HCT116 (cell line): ENCODE measurements around the gene HIVEP3. TPM values are rescaled to one million over a fixed set of nuclear protein-coding genes. Genes with fewer than 3 reads are reported as not detected.

Experiments used
- ATAC-seq: fragments of 200-7000 bp; cut with Tn5 transposase; 2 replicates; pipeline ENCODE4 v1.9.1; 2020; ENCODE audit warnings: mild to moderate bottlenecking, moderate library complexity
- BruUV-seq: library from RNA; stranded (reverse); fragments of 400-500 nt; replicated peaks from 2 replicates; lab custom pipeline; 2021; lab: Mats Ljungman, UMichigan
- CTCF ChIA-PET: fragments of 300-600 bp; sonication (Branson Sonifier 250); formaldehyde crosslinking; loops from one replicate; lab custom pipeline; 2021; ENCODE audit warnings: antibody characterized with exemption; lab: Charles Lee
- POLR2A ChIA-PET: fragments of 300-600, 350-600 bp; sonication (Branson Sonifier 250); formaldehyde crosslinking; loops from one replicate; lab custom pipeline; 2021; ENCODE audit warnings: antibody characterized with exemption; lab: Charles Lee
- RAD21 ChIA-PET, 2 experiments: fragments of 300-600 bp; sonication (Branson Sonifier 250); formaldehyde crosslinking; loops; one replicate each; lab custom pipeline; 2023; ENCODE audit warnings: low total read pairs in 2 of 2; ENCODE audit not compliant: uncharacterized antibody in 2 of 2, unreplicated experiment in 2 of 2, low non-redundant PET in 1 of 2; lab: Charles Lee
- DNase-seq: peaks from one replicate; pipeline ENCODE4 v3.0.0-alpha.2; 2010; ENCODE audit warnings: low read depth, low spot score
- H2AFZ ChIP-seq: fragments of 200-600 bp; shearing (Covaris generic), sonication (generic); 2 replicates; pipeline ENCODE4 v1.6.1; 2017; ENCODE audit warnings: low read depth, mixed run types, mixed read lengths, antibody characterized with exemption, low read length; ENCODE audit not compliant: poor library complexity, severe bottlenecking
- H3K27ac ChIP-seq: 2 replicates; pipeline ENCODE4 v1.5.1; 2012; ENCODE audit warnings: low read depth, low read length
- H3K27me3 ChIP-seq: fragments of 200-600 bp; sonication (generic); 2 replicates; pipeline ENCODE4 v1.6.1; 2016; ENCODE audit warnings: mixed run types, low read length, mixed read lengths; ENCODE audit not compliant: insufficient read depth
- H3K36me3 ChIP-seq, 2 experiments: fragments of 200-500 bp in 1 of 2; fragments of 200-600 bp in 1 of 2; sonication (Bioruptor generic) in 1 of 2; sonication (generic) in 1 of 2; 2 replicates each; pipeline versions ENCODE4 v1.5.1 to v1.6.1; 2014 to 2016; ENCODE audit warnings: low read length in 2 of 2, inconsistent platforms in 1 of 2, mixed read lengths in 1 of 2, mixed run types in 1 of 2; ENCODE audit not compliant: insufficient read depth in 2 of 2, control insufficient read depth in 1 of 2
- H3K4me1 ChIP-seq, 2 experiments: fragments of 200-600 bp in 1 of 2; sonication (generic) in 1 of 2; 2 replicates each; pipeline versions ENCODE4 v1.5.1 to v1.6.1; 2012 to 2017; ENCODE audit warnings: low read length in 2 of 2, inconsistent platforms in 1 of 2, mild to moderate bottlenecking in 1 of 2, mixed read lengths in 1 of 2, mixed run types in 1 of 2, moderate library complexity in 1 of 2; ENCODE audit not compliant: insufficient read depth in 2 of 2, control insufficient read depth in 1 of 2
- H3K4me2 ChIP-seq: fragments of 200-600 bp; sonication (generic); 2 replicates; pipeline ENCODE4 v1.6.1; 2017; ENCODE audit warnings: mixed run types, low read length, mixed read lengths
- H3K4me3 ChIP-seq, 2 experiments: fragments of 200-600 bp in 1 of 2; sonication (generic) in 1 of 2; replicated peaks in 1 of 2; 2 replicates each; pipeline ENCODE4 v1.5.1; 2011 to 2016; ENCODE audit warnings: low read length in 2 of 2, control low read depth in 1 of 2, low read depth in 1 of 2, mild to moderate bottlenecking in 1 of 2, mixed read lengths in 1 of 2, mixed run types in 1 of 2
- H3K79me2 ChIP-seq: fragments of 200-600 bp; sonication (generic); 2 replicates; pipeline ENCODE4 v1.6.1; 2017; ENCODE audit warnings: mild to moderate bottlenecking, mixed run types, low read length, moderate library complexity, mixed read lengths; ENCODE audit not compliant: insufficient read depth
- H3K9ac ChIP-seq: fragments of 200-600 bp; sonication (generic); 2 replicates; pipeline ENCODE4 v1.6.1; 2016; ENCODE audit warnings: low read length, mixed read lengths
- H3K9me2 ChIP-seq: fragments of 200-600 bp; sonication (generic), shearing (Covaris generic); 2 replicates; pipeline ENCODE4 v1.6.1; 2017; ENCODE audit warnings: mixed run types, mild to moderate bottlenecking, moderate library complexity; ENCODE audit not compliant: insufficient read depth
- H3K9me3 ChIP-seq, 2 experiments: fragments of 200-500 bp in 1 of 2; fragments of 200-600 bp in 1 of 2; sonication (Bioruptor generic) in 1 of 2; sonication (generic) in 1 of 2; 2 replicates each; pipeline ENCODE4 v1.6.1; 2014 to 2017; ENCODE audit warnings: low read length in 2 of 2, mixed read lengths in 2 of 2, inconsistent platforms in 1 of 2, low read depth in 1 of 2, mild to moderate bottlenecking in 1 of 2, mixed run types in 1 of 2, moderate library complexity in 1 of 2; ENCODE audit not compliant: control insufficient read depth in 1 of 2, insufficient read depth in 1 of 2
- H4K20me1 ChIP-seq: fragments of 200-600 bp; sonication (generic), shearing (Covaris generic); 2 replicates; pipeline ENCODE4 v1.6.1; 2017; ENCODE audit warnings: mixed run types, mild to moderate bottlenecking, moderate library complexity; ENCODE audit not compliant: insufficient read depth
- ATF3 ChIP-seq: IDR thresholded peaks from 2 replicates; pipeline ENCODE4 v1.6.1; 2012
- CTCF ChIP-seq, 3 experiments: fragments of 200-600 bp in 1 of 3; sonication (generic) in 1 of 3; IDR thresholded peaks in 2 of 3; conservative IDR thresholded peaks in 1 of 3; 2 replicates each; pipeline ENCODE4 v1.5.1; 2012 to 2017; ENCODE audit warnings: low read depth in 2 of 3, low read length in 2 of 3, antibody characterized with exemption in 1 of 3, borderline replicate concordance in 1 of 3, control low read depth in 1 of 3, mild to moderate bottlenecking in 1 of 3, mixed read lengths in 1 of 3, mixed run types in 1 of 3, moderate library complexity in 1 of 3; ENCODE audit not compliant: insufficient read depth in 1 of 3
- ELF1 ChIP-seq: IDR thresholded peaks from 2 replicates; pipeline ENCODE4 v1.6.1; 2012; ENCODE audit warnings: low read depth, borderline replicate concordance
- FOSL1 ChIP-seq: IDR thresholded peaks from 2 replicates; pipeline ENCODE4 v1.6.1; 2012; ENCODE audit warnings: low read depth
- JUND ChIP-seq: IDR thresholded peaks from 2 replicates; pipeline ENCODE4 v1.6.1; 2012
- MAX ChIP-seq: IDR thresholded peaks from 2 replicates; pipeline ENCODE4 v1.6.1; 2012
- POLR2AphosphoS5 ChIP-seq: IDR thresholded peaks from 2 replicates; pipeline ENCODE4 v1.6.1; 2011; ENCODE audit warnings: mild to moderate bottlenecking, low read depth, low read length, moderate library complexity
- REST ChIP-seq: IDR thresholded peaks from 2 replicates; pipeline ENCODE4 v1.6.1; 2012; ENCODE audit warnings: low read depth
- SIN3A ChIP-seq: IDR thresholded peaks from 2 replicates; pipeline ENCODE4 v1.6.1; 2012; ENCODE audit warnings: low read depth
- SRF ChIP-seq: IDR thresholded peaks from 2 replicates; pipeline ENCODE4 v1.6.1; 2012; ENCODE audit warnings: low read depth
- YY1 ChIP-seq: IDR thresholded peaks from 2 replicates; pipeline ENCODE4 v1.6.1; 2011; ENCODE audit warnings: low read length, low read depth, moderate library complexity, mild to moderate bottlenecking; ENCODE audit not compliant: insufficient replicate concordance; ENCODE audit errors: extremely low read depth
- ZFX ChIP-seq: fragments of 450-650 bp; IDR thresholded peaks from 2 replicates; pipeline ENCODE4 v1.6.1; 2017
- intact Hi-C: fragments of 100-400 bp; cut with micrococcal nuclease; formaldehyde crosslinking; loops from 2 replicates; pipeline ENCODE4 v1.10.0; 2022
- total RNA-seq: library from RNA; stranded (reverse); gene quantifications from one replicate; pipeline ENCODE4 v1.2.1, GENCODE V29; 2021; ENCODE audit not compliant: unreplicated experiment
- TF ChIP-seq, protein P1 (sequence below): IDR thresholded peaks from 2 replicates; pipeline ENCODE4 v1.6.1; 2011; ENCODE audit warnings: mild to moderate bottlenecking, low read length, moderate library complexity; ENCODE audit not compliant: insufficient replicate concordance; ENCODE audit errors: extremely low read depth

Gene HIVEP3
- total RNA-seq, 1 experiment from 2014 or later = 7.1 TPM

DNA sequence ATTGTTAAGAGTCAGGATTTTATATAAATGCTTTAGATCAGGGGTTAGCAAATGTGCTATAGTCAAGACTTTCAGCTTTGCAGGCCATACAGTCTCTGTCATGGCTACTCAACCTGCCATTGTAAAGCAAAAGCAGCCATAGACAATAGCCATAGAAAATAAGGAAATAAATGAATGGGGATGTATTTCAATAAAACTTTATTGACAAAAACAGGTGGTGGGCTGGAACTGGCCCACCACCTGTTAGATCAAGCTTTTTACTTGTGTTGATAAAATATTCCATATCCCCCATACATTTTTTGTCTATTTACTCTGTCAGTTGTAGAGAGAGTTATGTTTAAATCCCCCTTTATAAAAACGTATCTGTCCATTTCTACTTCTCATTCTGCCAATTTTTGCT lies 98.9 kb downstream of the HIVEP3 start (continued):
- no peak for TF ChIP-seq REST
- TF ChIP-seq SIN3A = no peak
- TF ChIP-seq SRF = no peak
- no peak for TF ChIP-seq MAX

DNA sequence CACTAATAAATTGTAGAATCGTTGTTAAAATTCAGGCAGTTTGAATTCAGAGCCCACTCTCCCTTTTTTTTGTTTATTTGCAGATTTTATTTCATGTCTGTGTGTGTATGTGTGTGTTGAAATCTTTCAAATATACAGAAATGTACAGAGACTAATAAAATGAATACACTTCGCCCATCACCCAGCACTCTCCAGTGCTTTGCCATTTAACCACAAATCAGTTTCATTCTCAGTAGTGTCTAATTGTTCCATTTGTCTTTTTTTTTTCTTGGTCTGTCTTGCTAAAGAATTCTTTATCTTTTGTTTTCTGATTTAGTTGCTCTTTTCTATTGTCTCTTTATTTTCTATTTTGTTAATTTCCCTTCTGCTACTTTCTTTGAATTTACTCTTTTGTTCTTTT lies 99.7 kb downstream of the HIVEP3 start:
- no peak for ATAC-seq
- no peak overlapping the region for H3K9ac ChIP-seq
- H3K36me3 ChIP-seq = no peaks in the 10 kb centered on the region
- no peak overlapping the region for H3K27ac ChIP-seq
- H3K79me2 ChIP-seq = no peaks in the 10 kb centered on the region
- no peak overlapping the region for H3K4me3 ChIP-seq
- no TSS peak for BruUV-seq
- ChIA-PET RAD21 (no interaction called here), CTCF (no interaction called here), POLR2A (no interaction called here)
- H3K9me3 ChIP-seq = no peaks in the 10 kb centered on the region
- H3K4me2 ChIP-seq = no peak overlapping the region
- intact Hi-C loops = no loop called here
- no peaks in the 10 kb centered on the region for H3K27me3 ChIP-seq
- no peaks in the 10 kb centered on the region for H3K9me2 ChIP-seq
- no peak overlapping the region for H2AFZ ChIP-seq
- no peaks in the 10 kb centered on the region for H4K20me1 ChIP-seq
- H3K4me1 ChIP-seq = peaks cover 12% of the 10 kb centered on the region in 2 experiments; a peak in 3 of 4 replicates
- no peak for DNase-seq
- TF ChIP-seq POLR2AphosphoS5 = no peak
- TF ChIP-seq JUND = no peak
- TF ChIP-seq CTCF (IDR thresholded peaks at IDR 0.05 in 2 of 3, conservative IDR thresholded peaks at IDR 0.05 in 1 of 3; ENCODE audit: borderline replicate concordance in 1 of 3, insufficient read depth in 1 of 3, low read depth in 2 of 3, low read length in 2 of 3) = no peak
- TF ChIP-seq REST = no peak
- no peak for TF ChIP-seq FOSL1
- no peak for TF ChIP-seq ATF3
- no peak for TF ChIP-seq ZFX
- TF ChIP-seq ELF1 = no peak
- TF ChIP-seq, protein P1, sequence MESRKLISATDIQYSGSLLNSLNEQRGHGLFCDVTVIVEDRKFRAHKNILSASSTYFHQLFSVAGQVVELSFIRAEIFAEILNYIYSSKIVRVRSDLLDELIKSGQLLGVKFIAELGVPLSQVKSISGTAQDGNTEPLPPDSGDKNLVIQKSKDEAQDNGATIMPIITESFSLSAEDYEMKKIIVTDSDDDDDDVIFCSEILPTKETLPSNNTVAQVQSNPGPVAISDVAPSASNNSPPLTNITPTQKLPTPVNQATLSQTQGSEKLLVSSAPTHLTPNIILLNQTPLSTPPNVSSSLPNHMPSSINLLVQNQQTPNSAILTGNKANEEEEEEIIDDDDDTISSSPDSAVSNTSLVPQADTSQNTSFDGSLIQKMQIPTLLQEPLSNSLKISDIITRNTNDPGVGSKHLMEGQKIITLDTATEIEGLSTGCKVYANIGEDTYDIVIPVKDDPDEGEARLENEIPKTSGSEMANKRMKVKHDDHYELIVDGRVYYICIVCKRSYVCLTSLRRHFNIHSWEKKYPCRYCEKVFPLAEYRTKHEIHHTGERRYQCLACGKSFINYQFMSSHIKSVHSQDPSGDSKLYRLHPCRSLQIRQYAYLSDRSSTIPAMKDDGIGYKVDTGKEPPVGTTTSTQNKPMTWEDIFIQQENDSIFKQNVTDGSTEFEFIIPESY = no peak
- TF ChIP-seq YY1 = no peak
